AG09319 (cell line): Measurements from ENCODE around the gene RPL35.

Experiments
- DNase-seq: peaks from one replicate; pipeline ENCODE4 v3.0.0-alpha.2; 2010; ENCODE audit warnings: low read depth; ENCODE audit errors: extremely low read depth
- CTCF ChIP-seq: IDR thresholded peaks from 2 replicates; pipeline ENCODE4 v1.5.1; 2011; ENCODE audit warnings: low read depth, mild to moderate bottlenecking, inconsistent platforms, low read length, moderate library complexity

Gene RPL35

GRCh38 chr9:124884376-124884775 lies 22.6 kb upstream of the RPL35 start:
- no peak for DNase-seq
- TF ChIP-seq CTCF = no peak

- TF ChIP-seq CTCF = no peak
- DNase-seq = no peak
Measured at GRCh38 chr9:124882231-124882630, 20.5 kb upstream of the RPL35 start.

GRCh38 chr9:124881138-124881743 lies 19.5 kb upstream of the RPL35 start:
- TF ChIP-seq CTCF = no peak
- DNase-seq = no peak

GRCh38 chr9:124880501-124880900 lies 18.7 kb upstream of the RPL35 start:
- DNase-seq = no peak
- no peak for TF ChIP-seq CTCF

GRCh38 chr9:124879226-124879625 lies 17.5 kb upstream of the RPL35 start:
- no peak for TF ChIP-seq CTCF
- DNase-seq = no peak

- TF ChIP-seq CTCF = no peak
- no peak for DNase-seq
Measured at GRCh38 chr9:124878518-124878917, 16.8 kb upstream of the RPL35 start.

- TF ChIP-seq CTCF = no peak
- no peak for DNase-seq
Measured at GRCh38 chr9:124878021-124878420, 16.3 kb upstream of the RPL35 start.
